Measurements from ENCODE around the gene APOL2. TPM values are rescaled to one million over a fixed set of nuclear protein-coding genes. Genes with fewer than 3 reads are reported as not detected.

APOL2 gene
- polyA plus RNA-seq, 1 donor (not counting 4 experiments of a cell fraction or from before 2014, with no cell fraction given): 8.9 TPM

GRCh38 chr22:36227396-36227795 lies 11.9 kb downstream of the APOL2 start:
- H2AFZ ChIP-seq (ENCODE audit: control insufficient read depth, low read length): no peak overlapping the region
- no peak overlapping the region for H3K9ac ChIP-seq (ENCODE audit: control insufficient read depth, extremely low read depth, insufficient read depth, low read length)
- no peaks in the 10 kb centered on the region for H3K27me3 ChIP-seq (ENCODE audit: control insufficient read depth, extremely low read depth, insufficient read depth, low read length)
- no peak overlapping the region for H3K4me2 ChIP-seq (ENCODE audit: control insufficient read depth, extremely low read depth, insufficient read depth, low read depth, low read length)
- H4K20me1 ChIP-seq (ENCODE audit: control insufficient read depth, extremely low read depth, insufficient read depth, low read length): no peaks in the 10 kb centered on the region
- no peak for FAIRE-seq
- TF ChIP-seq CTCF (optimal IDR thresholded peaks at IDR 0.05 in 1 of 3, IDR thresholded peaks at IDR 0.05 in 1 of 3, conservative IDR thresholded peaks at IDR 0.05 in 1 of 3; ENCODE audit: extremely low read depth in 1 of 3, insufficient read depth in 2 of 3, low read length in 3 of 3) (no peak), EZH2 (IDR thresholded peaks at IDR 0.05; ENCODE audit: low read length) (no peak)
- no peak for DNase-seq (ENCODE audit: low read depth, low spot score)
- H3K4me3 ChIP-seq (ENCODE audit: control insufficient read depth in 2 of 3, extremely low read depth in 1 of 3, insufficient read depth in 2 of 3, low read depth in 1 of 3, low read length in 3 of 3): no peak overlapping the region
- no peaks in the 10 kb centered on the region for H3K79me2 ChIP-seq (ENCODE audit: control insufficient read depth, insufficient read depth, low read length)
- no peaks in the 10 kb centered on the region for H3K9me1 ChIP-seq (ENCODE audit: control insufficient read depth, extremely low read depth, insufficient read depth, low read length)
- no peak overlapping the region for H3K27ac ChIP-seq (ENCODE audit: control insufficient read depth, insufficient read depth, low read length)
- H3K36me3 ChIP-seq (ENCODE audit: control insufficient read depth in 2 of 2, extremely low read depth in 1 of 2, insufficient read depth in 2 of 2, low read length in 2 of 2): peaks cover 5 to 15% of the 10 kb centered on the region in 2 experiments
- dilution Hi-C loops (cut with MboI; ENCODE audit: extremely low pct_ligation_motif_present, low sequenced_read_pairs): no loop called here
- no peaks in the 10 kb centered on the region for H3K4me1 ChIP-seq (ENCODE audit: control insufficient read depth, extremely low read depth, insufficient read depth, low read length)
- H3K9me3 ChIP-seq (ENCODE audit: control insufficient read depth, low read depth, low read length): no peaks in the 10 kb centered on the region

GRCh38 chr22:36226189-36226588 lies 13.1 kb downstream of the APOL2 start:
- dilution Hi-C loops (cut with MboI; ENCODE audit: extremely low pct_ligation_motif_present, low sequenced_read_pairs): no loop called here
- DNase-seq (ENCODE audit: low read depth, low spot score): no peak

More at GRCh38 chr22:36226189-36226588, 13.1 kb downstream of the APOL2 start:
- H3K27me3 ChIP-seq (ENCODE audit: control insufficient read depth, extremely low read depth, insufficient read depth, low read length): no peaks in the 10 kb centered on the region
- no peak for FAIRE-seq
- H4K20me1 ChIP-seq (ENCODE audit: control insufficient read depth, extremely low read depth, insufficient read depth, low read length): no peaks in the 10 kb centered on the region
- H3K36me3 ChIP-seq (ENCODE audit: control insufficient read depth in 2 of 2, extremely low read depth in 1 of 2, insufficient read depth in 2 of 2, low read length in 2 of 2): peaks cover 5 to 10% of the 10 kb centered on the region in 2 experiments
- TF ChIP-seq EZH2 (IDR thresholded peaks at IDR 0.05; ENCODE audit: low read length) (no peak), CTCF (optimal IDR thresholded peaks at IDR 0.05 in 1 of 3, IDR thresholded peaks at IDR 0.05 in 1 of 3, conservative IDR thresholded peaks at IDR 0.05 in 1 of 3; ENCODE audit: extremely low read depth in 1 of 3, insufficient read depth in 2 of 3, low read length in 3 of 3) (no peak)
- H3K27ac ChIP-seq (ENCODE audit: control insufficient read depth, insufficient read depth, low read length): no peak overlapping the region
- no peak overlapping the region for H3K4me2 ChIP-seq (ENCODE audit: control insufficient read depth, extremely low read depth, insufficient read depth, low read depth, low read length)
- no peak overlapping the region for H3K4me3 ChIP-seq (ENCODE audit: control insufficient read depth in 2 of 3, extremely low read depth in 1 of 3, insufficient read depth in 2 of 3, low read depth in 1 of 3, low read length in 3 of 3)
- no peak overlapping the region for H3K9ac ChIP-seq (ENCODE audit: control insufficient read depth, extremely low read depth, insufficient read depth, low read length)
- no peaks in the 10 kb centered on the region for H3K79me2 ChIP-seq (ENCODE audit: control insufficient read depth, insufficient read depth, low read length)
- H3K9me1 ChIP-seq (ENCODE audit: control insufficient read depth, extremely low read depth, insufficient read depth, low read length): no peaks in the 10 kb centered on the region
- H3K9me3 ChIP-seq (ENCODE audit: control insufficient read depth, low read depth, low read length): no peaks in the 10 kb centered on the region
- H3K4me1 ChIP-seq (ENCODE audit: control insufficient read depth, extremely low read depth, insufficient read depth, low read length): no peaks in the 10 kb centered on the region
- H2AFZ ChIP-seq (ENCODE audit: control insufficient read depth, low read length): no peak overlapping the region

Measured in keratinocyte (primary cell).